ENCODE measurements around the gene CHD6. TPM values are rescaled to one million over a fixed set of nuclear protein-coding genes. Genes with fewer than 3 reads are reported as not detected.
A peak's percentile ranks its signal among the peaks of the same experiment; 100 is the strongest.

CHD6 gene
- total RNA-seq, 4 donors from 2014 or later: 21.5 to 97.6 (median 53.7) TPM

DNA sequence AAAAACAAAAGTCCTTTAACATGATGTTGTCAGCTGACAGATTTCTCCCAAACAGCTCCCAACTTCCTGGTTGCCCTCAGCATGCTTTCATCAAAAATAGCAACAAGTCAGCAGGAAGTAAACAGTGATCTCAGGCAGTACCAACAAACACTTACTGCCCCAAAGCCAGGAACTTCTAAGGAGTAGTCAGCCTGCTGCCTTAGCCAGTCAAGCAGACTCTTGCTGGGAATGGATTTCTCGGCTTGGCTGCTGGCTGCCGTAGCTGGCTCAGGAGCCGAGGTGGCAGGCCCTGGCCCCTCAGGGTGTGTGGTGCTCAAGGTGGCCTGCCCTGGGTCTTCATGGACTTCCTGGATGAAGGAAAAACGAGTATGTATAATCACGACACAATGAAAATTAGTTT lies 205.0 kb downstream of the CHD6 start:
- Histone ChIP-seq H3K4me1 (no peaks in the 10 kb centered on the region), H3K36me3 (no peaks in the 10 kb centered on the region), H3K27ac (no peak overlapping the region), H3K4me3 (no peak overlapping the region), H3K27me3 (no peaks in the 10 kb centered on the region), H3K9me3 (no peaks in the 10 kb centered on the region)
- TF ChIP-seq, protein P1, sequence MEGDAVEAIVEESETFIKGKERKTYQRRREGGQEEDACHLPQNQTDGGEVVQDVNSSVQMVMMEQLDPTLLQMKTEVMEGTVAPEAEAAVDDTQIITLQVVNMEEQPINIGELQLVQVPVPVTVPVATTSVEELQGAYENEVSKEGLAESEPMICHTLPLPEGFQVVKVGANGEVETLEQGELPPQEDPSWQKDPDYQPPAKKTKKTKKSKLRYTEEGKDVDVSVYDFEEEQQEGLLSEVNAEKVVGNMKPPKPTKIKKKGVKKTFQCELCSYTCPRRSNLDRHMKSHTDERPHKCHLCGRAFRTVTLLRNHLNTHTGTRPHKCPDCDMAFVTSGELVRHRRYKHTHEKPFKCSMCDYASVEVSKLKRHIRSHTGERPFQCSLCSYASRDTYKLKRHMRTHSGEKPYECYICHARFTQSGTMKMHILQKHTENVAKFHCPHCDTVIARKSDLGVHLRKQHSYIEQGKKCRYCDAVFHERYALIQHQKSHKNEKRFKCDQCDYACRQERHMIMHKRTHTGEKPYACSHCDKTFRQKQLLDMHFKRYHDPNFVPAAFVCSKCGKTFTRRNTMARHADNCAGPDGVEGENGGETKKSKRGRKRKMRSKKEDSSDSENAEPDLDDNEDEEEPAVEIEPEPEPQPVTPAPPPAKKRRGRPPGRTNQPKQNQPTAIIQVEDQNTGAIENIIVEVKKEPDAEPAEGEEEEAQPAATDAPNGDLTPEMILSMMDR (IDR thresholded peaks at IDR 0.05): no peak
- no peak for TF ChIP-seq POLR2A (IDR thresholded peaks at IDR 0.05)
- intact Hi-C loops (cut with DNase I; ENCODE audit: low total_unique reads): loop anchor here (10.0 kb wide), 1 partner anchor 68 kb away; the partner anchor contains the start of gene LPIN3
- no peak for DNase-seq

DNA sequence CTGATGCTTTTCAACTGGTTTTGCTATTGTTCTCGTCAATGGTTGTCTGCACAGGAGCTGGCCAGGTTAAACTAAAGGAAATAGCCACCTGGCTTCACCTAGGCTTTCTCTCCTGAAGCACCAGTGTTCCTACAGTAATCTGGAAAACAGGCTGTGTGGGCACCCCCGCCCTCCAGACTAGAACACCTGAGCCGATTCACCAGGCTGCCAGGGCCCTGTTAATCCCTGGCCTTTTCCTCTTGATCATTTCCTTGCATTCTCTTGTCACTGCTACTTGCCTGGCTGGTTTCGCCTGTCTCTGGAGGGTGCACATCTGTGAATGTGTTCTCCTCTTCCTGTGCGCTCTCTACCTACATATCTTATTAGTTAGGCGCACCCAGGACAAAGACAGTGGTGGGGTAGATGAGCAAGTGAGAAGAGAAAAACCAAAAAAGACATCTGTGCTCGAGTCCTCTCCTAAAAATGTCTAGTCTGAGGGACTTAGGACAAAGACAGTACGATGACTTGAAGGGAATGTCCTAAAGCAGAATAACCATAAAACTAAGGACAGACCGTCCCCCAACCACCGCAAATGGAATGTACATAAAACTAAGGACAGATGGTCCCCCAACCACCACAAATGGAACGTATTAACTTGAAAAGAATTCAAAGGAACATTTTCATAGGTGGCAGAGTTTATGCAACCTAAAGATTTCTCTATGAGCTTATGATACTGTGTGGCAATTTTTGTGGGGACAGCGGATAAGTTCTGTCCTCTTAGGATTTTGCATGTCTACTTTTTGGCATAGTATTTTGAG lies 205.7 kb downstream of the CHD6 start:
- Histone ChIP-seq H3K4me3 (no peak overlapping the region), H3K27ac (peak overlapping the region; percentile 64 to 71), H3K27me3 (no peaks in the 10 kb centered on the region), H3K9me3 (no peaks in the 10 kb centered on the region), H3K4me1 (no peaks in the 10 kb centered on the region), H3K36me3 (no peaks in the 10 kb centered on the region)
- intact Hi-C loops (cut with DNase I; ENCODE audit: low total_unique reads): loop anchor here (10.0 kb wide), 1 partner anchor 68 kb away; the partner anchor contains the start of gene LPIN3
- TF ChIP-seq, protein P1 (IDR thresholded peaks at IDR 0.05): no peak
- TF ChIP-seq POLR2A (IDR thresholded peaks at IDR 0.05): no peak
- no peak for DNase-seq

DNA sequence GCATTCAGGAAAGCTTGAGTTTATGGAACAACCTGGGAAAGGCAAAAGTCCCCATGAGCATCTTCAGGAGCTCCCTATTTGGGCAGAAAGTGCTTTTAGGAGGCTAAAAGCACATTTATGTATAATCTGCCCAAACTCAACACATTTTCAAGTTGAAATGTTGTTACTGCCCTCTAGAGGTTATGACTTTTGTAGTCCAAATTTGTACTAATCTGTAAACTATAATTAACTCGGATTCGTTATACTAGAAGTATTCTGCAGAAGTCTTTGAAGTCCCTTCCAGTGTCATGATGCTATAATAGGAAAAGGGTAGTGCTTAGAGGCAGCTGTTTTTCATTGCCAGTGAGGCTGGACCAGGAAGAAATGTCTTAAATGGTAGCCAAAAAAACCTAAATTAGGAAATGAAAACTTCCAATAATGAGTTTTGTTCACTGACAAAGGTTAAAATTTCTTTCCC lies 206.8 kb downstream of the CHD6 start:
- H3K27ac ChIP-seq: peak overlapping the region; percentile 64 to 71
- DNase-seq: no peak
- no peaks in the 10 kb centered on the region for H3K36me3 ChIP-seq
- TF ChIP-seq POLR2A (IDR thresholded peaks at IDR 0.05): no peak
- TF ChIP-seq, protein P1 (IDR thresholded peaks at IDR 0.05): peak; percentile 34 to 56 (median 35)
- H3K4me3 ChIP-seq: no peak overlapping the region
- no peaks in the 10 kb centered on the region for H3K9me3 ChIP-seq
- intact Hi-C loops (cut with DNase I; ENCODE audit: low total_unique reads): loop anchor here (10.0 kb wide), 1 partner anchor 67 kb away; the partner anchor contains the start of gene LPIN3
- H3K4me1 ChIP-seq: no peaks in the 10 kb centered on the region
- no peaks in the 10 kb centered on the region for H3K27me3 ChIP-seq

DNA sequence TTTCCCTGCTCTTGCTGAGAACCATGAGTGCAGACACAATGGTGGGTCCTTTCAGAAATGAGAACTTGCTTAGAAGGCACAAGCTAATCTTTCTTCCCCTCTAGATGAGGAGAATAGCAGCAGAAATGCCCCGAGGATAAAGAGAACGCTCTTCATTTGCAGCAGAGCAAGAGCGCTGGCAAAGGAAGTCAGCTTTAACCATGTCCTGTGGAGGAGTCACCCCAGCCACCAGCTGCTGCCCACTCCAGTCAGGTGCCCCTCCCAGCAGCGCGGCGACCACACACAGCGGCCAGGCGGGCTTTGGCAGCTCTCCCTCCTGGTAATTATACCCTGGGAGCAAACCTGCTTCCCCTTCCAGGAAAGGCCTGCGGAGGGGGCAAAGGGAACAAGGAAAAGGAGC lies 209.2 kb downstream of the CHD6 start:
- Histone ChIP-seq H3K36me3 (no peaks in the 10 kb centered on the region), H3K4me1 (no peaks in the 10 kb centered on the region), H3K4me3 (no peak overlapping the region), H3K27ac (no peak overlapping the region), H3K9me3 (no peaks in the 10 kb centered on the region), H3K27me3 (no peaks in the 10 kb centered on the region)
- no peak for TF ChIP-seq POLR2A (IDR thresholded peaks at IDR 0.05)
- TF ChIP-seq, protein P1 (IDR thresholded peaks at IDR 0.05): no peak
- intact Hi-C loops (cut with DNase I; ENCODE audit: low total_unique reads): no loop called here
- no peak for DNase-seq

DNA sequence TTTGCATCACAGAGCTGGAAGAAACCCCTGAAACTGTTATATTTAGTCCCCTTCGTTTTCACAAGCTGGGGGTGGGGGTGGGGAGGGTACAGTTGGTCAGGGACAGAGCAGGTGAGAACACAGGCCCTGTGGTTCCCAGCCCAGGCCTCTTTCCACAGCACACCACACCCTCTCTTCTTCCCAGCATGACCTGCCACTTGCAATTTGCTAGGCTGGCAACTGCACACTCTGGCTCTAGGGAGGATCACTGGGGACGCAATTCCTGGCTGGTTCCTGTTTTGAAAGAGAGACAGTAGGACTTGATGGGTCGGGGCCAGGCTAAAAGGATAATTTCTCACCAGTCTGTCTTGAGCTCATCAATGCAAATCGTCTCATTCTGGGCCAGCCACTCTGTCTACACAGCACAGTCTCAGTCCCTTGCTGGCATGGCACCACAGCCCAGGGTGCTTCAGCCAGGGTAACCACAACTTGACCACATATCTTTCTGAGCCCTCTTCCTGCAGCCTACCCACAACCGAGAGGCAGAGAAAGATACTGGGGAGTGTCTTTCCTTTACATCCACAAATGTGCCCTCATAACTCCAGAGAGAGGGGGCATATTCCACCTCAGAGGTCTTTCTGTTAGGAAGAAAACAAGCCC lies 209.9 kb downstream of the CHD6 start:
- Histone ChIP-seq H3K27me3 (no peaks in the 10 kb centered on the region), H3K36me3 (no peaks in the 10 kb centered on the region), H3K4me1 (no peaks in the 10 kb centered on the region), H3K9me3 (no peaks in the 10 kb centered on the region), H3K4me3 (no peak overlapping the region), H3K27ac (no peak overlapping the region)
- DNase-seq: no peak
- intact Hi-C loops (cut with DNase I; ENCODE audit: low total_unique reads): no loop called here
- no peak for TF ChIP-seq POLR2A (IDR thresholded peaks at IDR 0.05)
- TF ChIP-seq, protein P1 (IDR thresholded peaks at IDR 0.05): no peak

All from uterus (tissue), 4 donors.